NCI-H1694 (cell line): Measurements from ENCODE around the gene CACNG3.
"Not testable (repeated sequence)": the region's sequence is repeated elsewhere in the genome, so short reads cannot be mapped to it uniquely, and the experiment has no call there.

Experiments
- DNase-seq: peaks from one replicate; lab custom pipeline; 2025; lab: John Stamatoyannopoulos, UW

Gene CACNG3

GRCh38 chr16:24332582-24333090 is 76.5 kb downstream of the CACNG3 start:
- DNase-seq = no peak

- no peak for DNase-seq
Measured at GRCh38 chr16:24336491-24336890, 80.4 kb downstream of the CACNG3 start.

- DNase-seq = no peak
Measured at GRCh38 chr16:24337013-24337412, 80.9 kb downstream of the CACNG3 start.

GRCh38 chr16:24343829-24344228 is 87.7 kb downstream of the CACNG3 start:
- DNase-seq = not testable (repeated sequence)

- DNase-seq = no peak
Measured at GRCh38 chr16:24344784-24345183, 88.6 kb downstream of the CACNG3 start.

- DNase-seq = no peak
Measured at GRCh38 chr16:24345704-24346103, 89.6 kb downstream of the CACNG3 start.

- no peak for DNase-seq
Measured at GRCh38 chr16:24346734-24347133, 90.6 kb downstream of the CACNG3 start.

- DNase-seq = no peak
Measured at GRCh38 chr16:24347556-24347955, 91.4 kb downstream of the CACNG3 start.

GRCh38 chr16:24348545-24349290 is 92.6 kb downstream of the CACNG3 start:
- DNase-seq = no peak

GRCh38 chr16:24349320-24349719 is 93.2 kb downstream of the CACNG3 start:
- no peak for DNase-seq

- no peak for DNase-seq
Measured at GRCh38 chr16:24352746-24353145, 96.6 kb downstream of the CACNG3 start.

GRCh38 chr16:24353622-24354021 is 97.5 kb downstream of the CACNG3 start:
- DNase-seq = no peak

- no peak for DNase-seq
Measured at GRCh38 chr16:24357511-24357910, 101.4 kb downstream of the CACNG3 start.

GRCh38 chr16:24358117-24358516 is 102.0 kb downstream of the CACNG3 start:
- DNase-seq = no peak

- DNase-seq = no peak
Measured at GRCh38 chr16:24359490-24359889, 103.4 kb downstream of the CACNG3 start.

- DNase-seq = no peak
Measured at GRCh38 chr16:24360936-24361335, 104.8 kb downstream of the CACNG3 start.

GRCh38 chr16:24364596-24364995 is 108.5 kb downstream of the CACNG3 start:
- DNase-seq = no peak

- no peak for DNase-seq
Measured at GRCh38 chr16:24367186-24367710, 111.1 kb downstream of the CACNG3 start.

- no peak for DNase-seq
Measured at GRCh38 chr16:24372824-24373223, 116.7 kb downstream of the CACNG3 start.

- DNase-seq = no peak
Measured at GRCh38 chr16:24378999-24379398, 122.9 kb downstream of the CACNG3 start.

GRCh38 chr16:24381470-24382118 is 125.5 kb downstream of the CACNG3 start:
- DNase-seq = no peak

- no peak for DNase-seq
Measured at GRCh38 chr16:24382762-24383407, 126.8 kb downstream of the CACNG3 start.

GRCh38 chr16:24394341-24394740 is 138.2 kb downstream of the CACNG3 start:
- no peak for DNase-seq
